Hepatocyte (in vitro differentiated cells): ENCODE data around the gene COL20A1. TPM values are rescaled to one million over a fixed set of nuclear protein-coding genes. Genes with fewer than 3 reads are reported as not detected.

Source experiments
- DNase-seq: peaks from one replicate; pipeline ENCODE4 v3.0.0-alpha.2; 2016; ENCODE audit warnings: low spot score
- H2AFZ ChIP-seq: fragments of 200-600 bp; sonication (generic); 2 replicates; pipeline ENCODE4 v1.6.0; 2016; ENCODE audit warnings: antibody characterized with exemption, mild to moderate bottlenecking
- H3K27ac ChIP-seq: fragments of 200-600 bp; sonication (generic); 2 replicates; pipeline ENCODE4 v1.5.1; 2016; ENCODE audit warnings: mild to moderate bottlenecking
- H3K27me3 ChIP-seq: fragments of 200-600 bp; sonication (generic); 2 replicates; pipeline ENCODE4 v1.6.1; 2016
- H3K36me3 ChIP-seq: fragments of 200-600 bp; sonication (generic); replicated peaks from 2 replicates; pipeline ENCODE4 v1.5.1; 2016; ENCODE audit warnings: low read depth; ENCODE audit not compliant: insufficient read depth
- H3K4me1 ChIP-seq: fragments of 200-600 bp; sonication (generic); 2 replicates; pipeline ENCODE4 v1.5.1; 2016; ENCODE audit warnings: mild to moderate bottlenecking, moderate library complexity; ENCODE audit not compliant: insufficient read depth
- H3K4me2 ChIP-seq: fragments of 200-600 bp; sonication (generic); 2 replicates; pipeline ENCODE4 v1.6.0; 2016
- H3K4me3 ChIP-seq: fragments of 200-600 bp; sonication (generic); 2 replicates; pipeline ENCODE4 v1.5.1; 2016; ENCODE audit warnings: mild to moderate bottlenecking
- H3K79me2 ChIP-seq: fragments of 200-600 bp; sonication (generic); 2 replicates; pipeline ENCODE4 v1.6.0; 2017; ENCODE audit warnings: mild to moderate bottlenecking
- H3K9me2 ChIP-seq: fragments of 200-600 bp; sonication (generic); replicated peaks from 2 replicates; pipeline ENCODE4 v1.6.0; 2017; ENCODE audit warnings: mild to moderate bottlenecking; ENCODE audit not compliant: insufficient read depth
- H3K9me3 ChIP-seq: fragments of 200-600 bp; sonication (generic); 2 replicates; pipeline ENCODE4 v1.5.1; 2016; ENCODE audit warnings: low read depth, mild to moderate bottlenecking
- H4K20me1 ChIP-seq: fragments of 200-600 bp; sonication (generic); 2 replicates; pipeline ENCODE4 v1.6.0; 2016; ENCODE audit warnings: mild to moderate bottlenecking; ENCODE audit not compliant: insufficient read depth, poor library complexity, severe bottlenecking
- CTCF ChIP-seq: fragments of 200-600 bp; sonication (generic); IDR thresholded peaks from 2 replicates; pipeline ENCODE4 v1.5.1; 2016; ENCODE audit warnings: antibody characterized with exemption, mild to moderate bottlenecking; ENCODE audit not compliant: poor library complexity
- EZH2 ChIP-seq: fragments of 200-600 bp; sonication (generic); IDR thresholded peaks from 2 replicates; pipeline ENCODE4 v1.6.1; 2016; ENCODE audit warnings: antibody characterized with exemption, mild to moderate bottlenecking, borderline replicate concordance
- EZH2phosphoT487 ChIP-seq: fragments of 200-600 bp; sonication (generic); IDR thresholded peaks from one replicate; pipeline ENCODE4 v1.6.1; 2018; ENCODE audit warnings: antibody characterized with exemption, mild to moderate bottlenecking, low read depth, moderate library complexity; ENCODE audit not compliant: unreplicated experiment, severe bottlenecking
- WGBS: methylation state at CpG from one replicate; pipeline ENCODE4 v1.1.6; 2016; ENCODE audit warnings: low lambda C conversion rate; ENCODE audit errors: missing lambda C conversion rate; 5-methylcytosine and 5-hydroxymethylcytosine counted together
- polyA plus RNA-seq: library from polyadenylated mRNA; unstranded; fragments of >200 nt; fragmentation: Nextera tagmentation; extraction: Ambion mirVana; gene quantifications from 2 replicates; pipeline ENCODE4 v1.2.1, GENCODE V29; 2016
- total RNA-seq: library from RNA; depleted of rRNA; stranded (reverse); fragments of >200 nt; gene quantifications from 2 replicates; pipeline ENCODE4 v1.2.3, GENCODE V29; 2014

Gene COL20A1
- total and polyA plus RNA-seq, 2 experiments from 2014 or later, result not detected

GRCh38 chr20:63270606-63271325 is 22.2 kb upstream of the COL20A1 start:
- no peak overlapping the region for H2AFZ ChIP-seq
- H3K4me1 ChIP-seq, result peaks cover 24% of the 10 kb centered on the region
- H3K9me3 ChIP-seq, result no peaks in the 10 kb centered on the region
- DNase-seq, result no peak
- H3K27ac ChIP-seq, result no peak overlapping the region
- no peaks in the 10 kb centered on the region for H3K27me3 ChIP-seq
- H3K36me3 ChIP-seq, result no peaks in the 10 kb centered on the region
- H4K20me1 ChIP-seq, result peaks cover 22% of the 10 kb centered on the region
- no peaks in the 10 kb centered on the region for H3K9me2 ChIP-seq
- no peak overlapping the region for H3K4me3 ChIP-seq
- TF ChIP-seq EZH2phosphoT487 (no peak), EZH2 (no peak), CTCF (no peak)
- WGBS, result 92% methylated on average over 9 of the region's 9 CpGs
- no peak overlapping the region for H3K4me2 ChIP-seq
- H3K79me2 ChIP-seq, result peaks cover 45% of the 10 kb centered on the region

GRCh38 chr20:63272105-63273058 is 20.6 kb upstream of the COL20A1 start, which contains the start of gene ARFGAP1:
TSS of gene ARFGAP1 (plus strand) at chr20:63272813. CDS start at chr20:63275581, 2,768 bp downstream.
- no peaks in the 10 kb centered on the region for H3K9me2 ChIP-seq
- WGBS, result 4% methylated on average over 37 of the region's 97 CpGs
- peaks cover 35% of the 10 kb centered on the region for H4K20me1 ChIP-seq
- peaks cover 59% of the 10 kb centered on the region for H3K79me2 ChIP-seq
- peak within 1 kb of the TSS; percentile 57 for H3K27ac ChIP-seq
- H3K36me3 ChIP-seq, result no peaks in the 10 kb centered on the region
- TF ChIP-seq EZH2 (no peak), EZH2phosphoT487 (no peak), CTCF (no peak)
- H3K4me3 ChIP-seq, result peak within 1 kb of the TSS; percentile 83
- peak within 1 kb of the TSS; percentile 53 for H2AFZ ChIP-seq
- peaks cover 24% of the 10 kb centered on the region for H3K4me1 ChIP-seq
- H3K27me3 ChIP-seq, result no peaks in the 10 kb centered on the region
- DNase-seq, result peak; percentile 96
- peak within 1 kb of the TSS; percentile 88 for H3K4me2 ChIP-seq
- no peaks in the 10 kb centered on the region for H3K9me3 ChIP-seq

- 3% methylated on average over 19 of the region's 37 CpGs for WGBS
- Histone ChIP-seq H3K9me3 (no peaks in the 10 kb centered on the region), H3K79me2 (peaks cover 59% of the 10 kb centered on the region), H3K9me2 (no peaks in the 10 kb centered on the region), H2AFZ (no peak overlapping the region), H3K36me3 (no peaks in the 10 kb centered on the region), H3K4me1 (peaks cover 21% of the 10 kb centered on the region), H3K27me3 (no peaks in the 10 kb centered on the region), H3K4me2 (peak overlapping the region; percentile 86), H4K20me1 (peaks cover 38% of the 10 kb centered on the region), H3K27ac (peak overlapping the region; percentile 57), H3K4me3 (peak overlapping the region; percentile 83)
- TF ChIP-seq CTCF (no peak), EZH2phosphoT487 (no peak), EZH2 (no peak)
- no peak for DNase-seq
Measured at GRCh38 chr20:63273059-63273579, 19.9 kb upstream of the COL20A1 start.
